GM12873 (cell line): ENCODE data around the gene PLXDC2.

Experiments used
- CTCF ChIP-seq: IDR thresholded peaks from 2 replicates; pipeline ENCODE4 v1.5.1; 2012; ENCODE audit warnings: low read depth, mild to moderate bottlenecking, moderate library complexity, low read length, control low read depth; ENCODE audit not compliant: insufficient read depth; ENCODE audit errors: missing control alignments

PLXDC2 gene

GRCh38 chr10:19922236-19922963 lies 106.2 kb downstream of the PLXDC2 start:
- TF ChIP-seq CTCF, result no peak

GRCh38 chr10:19925064-19925463 lies 108.8 kb downstream of the PLXDC2 start:
- TF ChIP-seq CTCF, result no peak

- TF ChIP-seq CTCF, result no peak
These were observed 112.7 kb downstream of the PLXDC2 start for GRCh38 chr10:19928936-19929335.

- no peak for TF ChIP-seq CTCF
These were observed 113.4 kb downstream of the PLXDC2 start for GRCh38 chr10:19929506-19930140.

GRCh38 chr10:19930936-19931893 lies 115.0 kb downstream of the PLXDC2 start:
- TF ChIP-seq CTCF, result no peak

GRCh38 chr10:19931894-19932590 lies 115.8 kb downstream of the PLXDC2 start:
- TF ChIP-seq CTCF, result no peak
